GM18520 (cell line): ENCODE measurements around the gene NTM.

ENCODE experiments used
- ATAC-seq: cut with Tn5 transposase; IDR thresholded peaks from one replicate; pipeline ENCODE4 v1.9.1; 2021; ENCODE audit not compliant: unreplicated experiment

The NTM gene

DNA sequence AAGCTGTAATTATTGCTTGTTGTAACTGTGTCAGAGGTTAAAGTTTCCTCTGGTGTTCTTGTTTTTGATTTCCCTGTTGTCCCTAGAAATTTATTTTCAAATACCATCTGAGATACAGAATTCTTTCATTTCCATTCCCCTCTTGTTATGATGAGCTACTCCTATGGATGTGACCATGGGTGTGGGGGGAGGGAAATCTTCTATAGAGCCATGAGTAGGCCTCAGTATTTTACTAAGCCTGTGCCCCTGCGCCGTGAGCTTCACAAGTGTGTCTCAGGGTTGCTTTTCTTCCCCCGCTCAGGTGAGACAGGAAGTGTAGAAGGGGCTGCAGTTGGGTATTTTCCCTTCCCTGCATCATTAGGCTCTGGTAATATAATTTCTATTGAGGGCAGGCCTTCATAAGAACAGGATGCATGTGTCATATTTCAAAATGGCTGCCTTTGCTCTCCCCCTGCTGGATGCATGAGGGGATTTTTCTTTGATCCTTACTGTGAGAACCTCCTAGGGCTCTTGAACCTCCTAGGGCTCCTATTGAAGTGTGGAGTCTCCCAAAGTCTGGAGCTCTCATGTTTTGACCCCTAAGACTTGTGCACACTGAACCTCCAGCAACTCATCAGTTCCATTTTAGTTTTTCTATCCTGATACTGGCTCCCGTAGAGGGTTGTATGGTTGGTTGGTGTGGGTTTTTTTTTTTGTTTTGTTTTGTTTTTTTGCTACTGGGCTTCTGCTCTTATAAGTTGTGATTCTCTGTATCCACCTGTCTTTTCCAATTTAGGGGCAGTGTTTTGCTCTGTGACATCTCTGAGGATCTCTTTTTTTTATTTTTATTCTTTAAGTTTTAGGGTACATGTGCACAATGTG lies 658.2 kb downstream of the NTM start:
- no peak for ATAC-seq

- ATAC-seq = no peak
Measured at GRCh38 chr11:132030896-132031295, 660.5 kb downstream of the NTM start.

DNA sequence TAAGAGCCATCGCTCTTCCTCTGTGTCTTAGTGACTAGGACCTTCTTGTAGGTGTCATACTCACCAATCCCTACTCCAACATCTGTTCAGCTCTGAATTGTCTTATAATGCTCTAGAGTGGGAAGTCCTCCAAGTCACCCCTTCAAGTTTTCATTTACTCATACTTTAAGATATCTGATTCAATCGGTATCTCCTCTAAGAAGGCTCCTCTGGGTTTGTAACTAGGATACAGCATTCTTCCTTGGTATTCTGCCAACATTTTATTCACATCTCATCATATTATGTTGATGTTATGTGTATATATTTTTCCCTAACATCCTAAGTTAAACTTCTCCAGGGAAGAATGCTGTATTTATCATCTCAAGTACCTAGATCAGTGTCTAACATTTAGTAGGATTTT lies 662.1 kb downstream of the NTM start:
- no peak for ATAC-seq

DNA sequence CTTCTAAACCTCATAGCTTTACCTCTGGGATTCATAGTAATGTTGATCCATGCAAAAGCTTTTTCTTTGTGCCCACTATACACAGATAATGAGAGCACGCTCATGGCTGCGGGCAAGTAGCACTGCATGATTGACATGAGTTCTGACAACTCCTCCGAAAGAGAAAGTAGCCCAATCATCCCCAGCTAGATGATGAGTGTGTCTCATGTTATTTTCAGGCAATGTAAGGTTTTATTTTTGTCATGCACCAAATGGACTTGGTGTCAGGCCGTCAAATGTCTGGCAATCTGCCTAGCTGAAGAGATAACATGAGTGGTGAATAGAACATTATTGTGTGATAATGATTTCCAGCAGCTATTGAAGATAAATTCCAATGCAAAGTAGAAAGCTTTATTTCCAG lies 662.6 kb downstream of the NTM start:
- no peak for ATAC-seq

- no peak for ATAC-seq
Measured at GRCh38 chr11:132035228-132035627, 664.8 kb downstream of the NTM start.

DNA sequence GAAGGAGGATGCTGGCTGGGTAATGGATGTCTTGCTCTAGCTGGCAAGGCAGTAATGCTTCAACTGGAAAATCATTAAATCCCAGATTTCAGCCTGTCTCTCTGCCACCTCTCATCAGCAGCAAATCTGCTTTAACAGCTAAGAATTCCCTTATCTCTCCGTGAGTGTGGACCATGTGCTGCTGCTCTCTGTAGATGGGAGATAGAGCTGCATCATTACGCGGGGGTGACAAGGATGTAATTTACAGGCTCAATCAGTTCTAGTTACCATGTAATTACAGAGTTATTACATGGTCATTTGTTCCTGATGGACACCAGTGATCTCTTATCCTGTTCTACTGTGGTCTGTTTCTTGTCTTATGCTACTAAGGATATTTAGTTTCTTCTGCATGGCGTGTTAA lies 665.4 kb downstream of the NTM start:
- ATAC-seq = no peak

- ATAC-seq = no peak
Measured at GRCh38 chr11:132036220-132036619, 665.8 kb downstream of the NTM start.

- ATAC-seq = no peak
Measured at GRCh38 chr11:132036746-132037466, 666.5 kb downstream of the NTM start.

DNA sequence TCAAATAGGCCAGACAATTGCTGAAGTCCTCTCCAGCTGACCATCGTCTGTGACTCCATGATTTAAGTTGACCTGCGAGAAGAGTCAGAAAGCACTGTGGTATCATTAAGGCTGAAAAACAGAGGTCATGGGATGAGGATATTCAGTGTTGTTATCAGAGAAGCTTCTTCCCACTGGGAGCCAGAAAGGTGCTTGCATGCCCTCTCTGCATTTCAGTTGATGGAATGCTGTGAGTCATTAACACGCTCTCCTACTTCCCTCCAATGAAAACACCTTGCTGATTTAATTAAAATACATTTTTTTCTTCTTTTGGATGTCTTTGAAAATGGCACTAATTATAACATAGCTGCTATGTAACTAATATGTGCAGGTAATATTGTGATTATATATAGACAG lies 667.0 kb downstream of the NTM start:
- ATAC-seq = no peak

DNA sequence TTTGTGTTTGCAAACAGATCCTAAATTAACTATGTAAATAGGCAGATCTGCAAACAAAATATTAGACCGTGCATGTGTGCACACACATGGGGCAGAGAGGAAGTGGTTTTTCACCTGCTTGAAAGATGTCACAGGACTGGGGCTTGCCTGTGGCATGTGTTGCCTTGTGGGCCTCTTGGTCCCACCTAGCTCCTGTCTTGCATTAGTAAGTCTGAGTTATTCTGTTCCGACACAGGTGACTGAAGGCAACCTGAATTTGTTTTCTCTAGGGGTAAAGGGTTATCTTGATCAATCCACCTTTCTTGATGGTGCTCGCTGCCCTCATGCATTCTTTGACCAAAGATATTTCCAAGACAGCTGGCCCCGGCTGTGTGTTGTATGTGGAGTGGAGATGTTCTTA lies 667.5 kb downstream of the NTM start:
- ATAC-seq = no peak

DNA sequence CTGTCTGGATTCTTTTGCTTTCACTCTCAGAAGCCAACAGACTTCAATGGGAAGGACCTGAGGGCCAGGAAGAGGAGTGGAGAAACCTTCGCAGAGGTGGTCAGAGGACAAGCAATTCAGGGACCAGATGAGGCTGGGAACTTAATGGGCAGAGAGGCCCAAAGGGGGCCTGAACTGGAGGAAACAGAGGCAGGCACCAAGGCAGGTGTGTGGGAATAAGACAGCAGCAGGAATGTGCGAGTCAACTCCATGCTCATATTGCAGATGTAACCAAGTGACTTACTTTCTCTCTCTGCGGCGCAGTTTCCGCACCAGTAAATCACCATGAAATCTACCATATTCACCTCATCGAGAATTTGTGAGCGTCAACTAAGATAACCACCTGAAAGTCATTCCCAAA lies 669.1 kb downstream of the NTM start:
- no peak for ATAC-seq

GRCh38 chr11:132042296-132042695 lies 671.9 kb downstream of the NTM start:
- ATAC-seq = no peak

DNA sequence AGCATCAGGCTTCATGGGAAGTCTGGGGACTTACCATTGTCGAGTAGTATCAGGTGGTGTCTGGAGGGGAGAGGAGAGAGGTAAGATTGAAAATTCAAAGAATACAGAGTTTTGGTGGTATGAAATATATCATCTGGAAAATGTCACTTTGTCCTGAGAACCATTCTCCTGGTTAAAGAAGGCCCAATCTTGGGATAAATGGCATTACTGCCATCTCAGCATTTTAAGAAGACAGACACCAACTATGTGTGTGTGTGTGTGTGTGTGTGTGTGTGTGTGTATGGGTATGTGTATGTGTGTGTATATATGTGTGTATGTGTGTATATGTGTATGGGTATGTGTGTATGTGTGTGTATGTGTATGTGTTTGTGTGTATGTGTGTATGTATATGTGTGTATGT lies 673.3 kb downstream of the NTM start:
- ATAC-seq = no peak

- no peak for ATAC-seq
Measured at GRCh38 chr11:132045107-132045506, 674.7 kb downstream of the NTM start.

DNA sequence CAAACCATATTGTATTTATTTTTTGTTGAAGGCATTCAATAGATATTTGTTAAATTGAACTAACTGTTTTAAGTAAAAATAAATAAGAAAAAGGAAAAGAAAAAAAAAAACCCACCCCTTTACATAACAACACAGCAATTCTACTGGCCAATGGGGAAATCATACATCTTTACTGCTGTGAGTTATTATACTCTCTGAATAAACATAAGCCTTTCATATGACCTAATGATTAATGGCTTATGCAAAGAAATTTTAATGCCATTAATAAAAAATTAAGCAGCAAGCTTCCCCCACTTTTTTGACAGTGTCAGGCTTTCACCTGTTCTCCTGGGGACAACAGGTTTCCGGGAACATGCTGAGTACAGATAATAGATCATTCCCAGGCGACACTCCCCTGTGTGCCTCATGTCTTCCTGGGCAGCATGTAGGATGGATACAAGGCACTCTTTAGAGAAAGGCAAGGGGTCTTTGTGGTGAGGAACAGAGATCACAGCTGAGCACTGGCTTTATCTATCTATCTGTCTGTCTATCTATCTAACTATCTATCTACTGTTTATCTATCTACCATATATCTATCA lies 676.0 kb downstream of the NTM start:
- ATAC-seq = no peak

- no peak for ATAC-seq
Measured at GRCh38 chr11:132047167-132047566, 676.8 kb downstream of the NTM start.

- no peak for ATAC-seq
Measured at GRCh38 chr11:132048040-132048439, 677.6 kb downstream of the NTM start.

- ATAC-seq = no peak
Measured at GRCh38 chr11:132049205-132049604, 678.8 kb downstream of the NTM start.

- ATAC-seq = no peak
Measured at GRCh38 chr11:132050049-132050448, 679.6 kb downstream of the NTM start.

- ATAC-seq = no peak
Measured at GRCh38 chr11:132050577-132051165, 680.3 kb downstream of the NTM start.

- no peak for ATAC-seq
Measured at GRCh38 chr11:132051704-132052103, 681.3 kb downstream of the NTM start.

DNA sequence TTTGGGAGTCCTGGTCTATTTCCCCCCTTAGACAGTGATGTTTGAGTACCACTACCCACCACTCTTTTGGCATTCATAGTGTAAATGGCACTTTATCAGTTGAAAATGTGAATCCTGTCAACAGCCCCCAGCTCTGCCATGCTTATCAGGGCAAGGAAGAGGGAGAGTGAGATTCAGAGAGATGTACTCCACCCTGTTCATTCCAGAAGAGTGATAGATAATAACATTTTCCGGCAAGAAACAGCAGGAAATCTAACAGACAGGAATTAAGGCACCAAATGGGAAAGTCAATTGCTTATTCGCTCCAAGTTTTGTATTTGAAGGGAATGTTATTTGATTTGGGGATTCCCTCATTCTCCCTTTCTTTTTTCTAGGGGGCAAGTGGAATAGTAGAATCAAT lies 681.9 kb downstream of the NTM start:
- no peak for ATAC-seq
